HCT116 (cell line): Measurements from ENCODE around the gene MPPED1. TPM values are rescaled to one million over a fixed set of nuclear protein-coding genes. Genes with fewer than 3 reads are reported as not detected.

ENCODE experiments used
- ATAC-seq: fragments of 200-7000 bp; cut with Tn5 transposase; 2 replicates; pipeline ENCODE4 v1.9.1; 2020; ENCODE audit warnings: mild to moderate bottlenecking, moderate library complexity
- BruUV-seq: library from RNA; stranded (reverse); fragments of 400-500 nt; replicated peaks from 2 replicates; lab custom pipeline; 2021; lab: Mats Ljungman, UMichigan
- CTCF ChIA-PET: fragments of 300-600 bp; sonication (Branson Sonifier 250); formaldehyde crosslinking; loops from one replicate; lab custom pipeline; 2021; ENCODE audit warnings: antibody characterized with exemption; lab: Charles Lee
- POLR2A ChIA-PET: fragments of 300-600, 350-600 bp; sonication (Branson Sonifier 250); formaldehyde crosslinking; loops from one replicate; lab custom pipeline; 2021; ENCODE audit warnings: antibody characterized with exemption; lab: Charles Lee
- RAD21 ChIA-PET, 2 experiments: fragments of 300-600 bp; sonication (Branson Sonifier 250); formaldehyde crosslinking; loops; one replicate each; lab custom pipeline; 2023; ENCODE audit warnings: low total read pairs in 2 of 2; ENCODE audit not compliant: uncharacterized antibody in 2 of 2, unreplicated experiment in 2 of 2, low non-redundant PET in 1 of 2; lab: Charles Lee
- DNase-seq: peaks from one replicate; pipeline ENCODE4 v3.0.0-alpha.2; 2010; ENCODE audit warnings: low read depth, low spot score
- H2AFZ ChIP-seq: fragments of 200-600 bp; shearing (Covaris generic), sonication (generic); 2 replicates; pipeline ENCODE4 v1.6.1; 2017; ENCODE audit warnings: low read depth, mixed run types, mixed read lengths, antibody characterized with exemption, low read length; ENCODE audit not compliant: poor library complexity, severe bottlenecking
- H3K27ac ChIP-seq: 2 replicates; pipeline ENCODE4 v1.5.1; 2012; ENCODE audit warnings: low read depth, low read length
- H3K27me3 ChIP-seq: fragments of 200-600 bp; sonication (generic); 2 replicates; pipeline ENCODE4 v1.6.1; 2016; ENCODE audit warnings: mixed run types, low read length, mixed read lengths; ENCODE audit not compliant: insufficient read depth
- H3K36me3 ChIP-seq, 2 experiments: fragments of 200-500 bp in 1 of 2; fragments of 200-600 bp in 1 of 2; sonication (Bioruptor generic) in 1 of 2; sonication (generic) in 1 of 2; 2 replicates each; pipeline versions ENCODE4 v1.5.1 to v1.6.1; 2014 to 2016; ENCODE audit warnings: low read length in 2 of 2, inconsistent platforms in 1 of 2, mixed read lengths in 1 of 2, mixed run types in 1 of 2; ENCODE audit not compliant: insufficient read depth in 2 of 2, control insufficient read depth in 1 of 2
- H3K4me1 ChIP-seq, 2 experiments: fragments of 200-600 bp in 1 of 2; sonication (generic) in 1 of 2; 2 replicates each; pipeline versions ENCODE4 v1.5.1 to v1.6.1; 2012 to 2017; ENCODE audit warnings: low read length in 2 of 2, inconsistent platforms in 1 of 2, mild to moderate bottlenecking in 1 of 2, mixed read lengths in 1 of 2, mixed run types in 1 of 2, moderate library complexity in 1 of 2; ENCODE audit not compliant: insufficient read depth in 2 of 2, control insufficient read depth in 1 of 2
- H3K4me2 ChIP-seq: fragments of 200-600 bp; sonication (generic); 2 replicates; pipeline ENCODE4 v1.6.1; 2017; ENCODE audit warnings: mixed run types, low read length, mixed read lengths
- H3K4me3 ChIP-seq, 2 experiments: fragments of 200-600 bp in 1 of 2; sonication (generic) in 1 of 2; replicated peaks in 1 of 2; 2 replicates each; pipeline ENCODE4 v1.5.1; 2011 to 2016; ENCODE audit warnings: low read length in 2 of 2, control low read depth in 1 of 2, low read depth in 1 of 2, mild to moderate bottlenecking in 1 of 2, mixed read lengths in 1 of 2, mixed run types in 1 of 2
- H3K79me2 ChIP-seq: fragments of 200-600 bp; sonication (generic); 2 replicates; pipeline ENCODE4 v1.6.1; 2017; ENCODE audit warnings: mild to moderate bottlenecking, mixed run types, low read length, moderate library complexity, mixed read lengths; ENCODE audit not compliant: insufficient read depth
- H3K9ac ChIP-seq: fragments of 200-600 bp; sonication (generic); 2 replicates; pipeline ENCODE4 v1.6.1; 2016; ENCODE audit warnings: low read length, mixed read lengths
- H3K9me2 ChIP-seq: fragments of 200-600 bp; sonication (generic), shearing (Covaris generic); 2 replicates; pipeline ENCODE4 v1.6.1; 2017; ENCODE audit warnings: mixed run types, mild to moderate bottlenecking, moderate library complexity; ENCODE audit not compliant: insufficient read depth
- H3K9me3 ChIP-seq, 2 experiments: fragments of 200-500 bp in 1 of 2; fragments of 200-600 bp in 1 of 2; sonication (Bioruptor generic) in 1 of 2; sonication (generic) in 1 of 2; 2 replicates each; pipeline ENCODE4 v1.6.1; 2014 to 2017; ENCODE audit warnings: low read length in 2 of 2, mixed read lengths in 2 of 2, inconsistent platforms in 1 of 2, low read depth in 1 of 2, mild to moderate bottlenecking in 1 of 2, mixed run types in 1 of 2, moderate library complexity in 1 of 2; ENCODE audit not compliant: control insufficient read depth in 1 of 2, insufficient read depth in 1 of 2
- H4K20me1 ChIP-seq: fragments of 200-600 bp; sonication (generic), shearing (Covaris generic); 2 replicates; pipeline ENCODE4 v1.6.1; 2017; ENCODE audit warnings: mixed run types, mild to moderate bottlenecking, moderate library complexity; ENCODE audit not compliant: insufficient read depth
- CEBPB ChIP-seq: IDR thresholded peaks from 2 replicates; pipeline ENCODE4 v1.6.1; 2012; ENCODE audit warnings: low read depth
- ELF1 ChIP-seq: IDR thresholded peaks from 2 replicates; pipeline ENCODE4 v1.6.1; 2012; ENCODE audit warnings: low read depth, borderline replicate concordance
- EZH2 ChIP-seq: fragments of 200-600 bp; sonication (generic); IDR thresholded peaks from 2 replicates; pipeline ENCODE4 v1.6.1; 2017; ENCODE audit warnings: antibody characterized with exemption, mixed run types
- EZH2phosphoT487 ChIP-seq: fragments of 200-600 bp; IDR thresholded peaks from 2 replicates; pipeline ENCODE4 v1.6.1; 2018; ENCODE audit warnings: antibody characterized with exemption, borderline replicate concordance
- FOSL1 ChIP-seq: IDR thresholded peaks from 2 replicates; pipeline ENCODE4 v1.6.1; 2012; ENCODE audit warnings: low read depth
- JUND ChIP-seq: IDR thresholded peaks from 2 replicates; pipeline ENCODE4 v1.6.1; 2012
- POLR2A ChIP-seq: IDR thresholded peaks from 2 replicates; pipeline ENCODE4 v1.7.0; 2011; ENCODE audit warnings: borderline replicate concordance; ENCODE audit not compliant: insufficient read depth, insufficient read length; ENCODE audit errors: extremely low read depth
- POLR2AphosphoS5 ChIP-seq: IDR thresholded peaks from 2 replicates; pipeline ENCODE4 v1.6.1; 2011; ENCODE audit warnings: mild to moderate bottlenecking, low read depth, low read length, moderate library complexity
- SIN3A ChIP-seq: IDR thresholded peaks from 2 replicates; pipeline ENCODE4 v1.6.1; 2012; ENCODE audit warnings: low read depth
- SP1 ChIP-seq: IDR thresholded peaks from 2 replicates; pipeline ENCODE4 v1.6.1; 2012; ENCODE audit warnings: low read depth
- SRF ChIP-seq: IDR thresholded peaks from 2 replicates; pipeline ENCODE4 v1.6.1; 2012; ENCODE audit warnings: low read depth
- TCF7L2 ChIP-seq: IDR thresholded peaks from 2 replicates; pipeline ENCODE4 v1.7.0; 2011; ENCODE audit warnings: borderline replicate concordance, inconsistent platforms; ENCODE audit not compliant: insufficient read depth, insufficient read length; ENCODE audit errors: extremely low read depth
- YY1 ChIP-seq: IDR thresholded peaks from 2 replicates; pipeline ENCODE4 v1.6.1; 2011; ENCODE audit warnings: low read length, low read depth, moderate library complexity, mild to moderate bottlenecking; ENCODE audit not compliant: insufficient replicate concordance; ENCODE audit errors: extremely low read depth
- ZNF274 ChIP-seq: fragments of 200-500 bp; sonication (Bioruptor generic); IDR thresholded peaks from 2 replicates; pipeline ENCODE4 v1.6.1; 2014; ENCODE audit warnings: mild to moderate bottlenecking, low read depth, low read length, inconsistent platforms
- intact Hi-C: fragments of 100-400 bp; cut with micrococcal nuclease; formaldehyde crosslinking; loops from 2 replicates; pipeline ENCODE4 v1.10.0; 2022
- total RNA-seq: library from RNA; stranded (reverse); gene quantifications from one replicate; pipeline ENCODE4 v1.2.1, GENCODE V29; 2021; ENCODE audit not compliant: unreplicated experiment
- TF ChIP-seq, protein P1 (sequence below), 3 experiments: fragments of 200-600 bp in 1 of 3; sonication (generic) in 1 of 3; IDR thresholded peaks in 2 of 3; conservative IDR thresholded peaks in 1 of 3; 2 replicates each; pipeline ENCODE4 v1.5.1; 2012 to 2017; ENCODE audit warnings: low read depth in 2 of 3, low read length in 2 of 3, antibody characterized with exemption in 1 of 3, borderline replicate concordance in 1 of 3, control low read depth in 1 of 3, mild to moderate bottlenecking in 1 of 3, mixed read lengths in 1 of 3, mixed run types in 1 of 3, moderate library complexity in 1 of 3; ENCODE audit not compliant: insufficient read depth in 1 of 3
- TF ChIP-seq, protein P2 (sequence below): IDR thresholded peaks from 2 replicates; pipeline ENCODE4 v1.6.1; 2012
- TF ChIP-seq, protein P3 (sequence below): IDR thresholded peaks from 2 replicates; pipeline ENCODE4 v1.6.1; 2011; ENCODE audit warnings: mild to moderate bottlenecking, low read length, moderate library complexity; ENCODE audit not compliant: insufficient replicate concordance; ENCODE audit errors: extremely low read depth

Gene MPPED1
- total RNA-seq, 1 experiment from 2014 or later: not detected

DNA sequence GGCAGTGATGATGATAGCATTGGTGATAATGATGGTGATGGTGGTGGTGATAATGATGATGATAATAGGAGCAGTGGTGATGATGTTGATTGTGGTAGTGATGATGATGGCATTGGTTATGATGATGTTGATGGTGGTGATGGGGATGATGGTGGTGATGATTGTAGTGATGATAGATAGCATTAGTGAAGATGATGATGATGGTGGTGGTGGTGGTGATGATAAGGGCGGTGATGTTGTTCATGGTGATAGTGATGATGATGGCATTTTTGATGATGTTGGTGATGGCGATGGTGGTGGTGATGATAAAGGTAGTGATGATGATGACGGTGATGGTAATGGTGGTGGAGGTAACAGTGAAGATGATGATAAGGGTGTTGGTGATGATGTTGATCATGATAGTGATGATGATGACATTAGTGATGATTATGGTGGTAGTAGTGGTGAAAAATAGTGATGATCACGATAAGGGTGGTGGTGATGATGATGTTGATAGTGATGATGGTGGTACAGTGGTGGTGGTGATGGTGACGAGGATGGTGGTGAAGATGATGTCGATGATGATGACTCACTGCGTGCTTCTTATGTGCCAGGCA is 93.0 kb downstream of the MPPED1 start:
- CTCF ChIA-PET: no interaction called here
- no peak for DNase-seq

DNA sequence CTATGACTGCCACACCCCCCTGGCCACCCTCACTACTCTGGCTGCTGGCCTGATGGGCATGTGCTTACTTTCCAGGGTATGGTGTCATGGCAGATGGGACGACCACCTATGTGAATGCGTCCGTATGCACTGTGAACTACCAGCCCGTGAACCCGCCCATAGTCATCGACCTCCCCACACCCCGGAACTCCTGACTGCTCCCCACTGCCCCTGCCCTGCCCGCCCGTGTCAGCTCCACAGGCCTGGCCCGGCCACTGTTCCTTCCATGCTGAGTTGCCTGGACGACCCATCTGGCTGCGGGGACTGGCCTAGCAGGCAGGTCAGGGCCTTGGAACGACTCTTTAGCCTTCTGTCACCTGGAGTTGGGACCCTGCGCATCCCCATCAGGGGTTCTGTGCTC is 93.6 kb downstream of the MPPED1 start:
- CTCF ChIA-PET: no interaction called here
- Histone ChIP-seq H3K27ac (no peak overlapping the region), H2AFZ (no peak overlapping the region), H3K4me2 (no peak overlapping the region), H4K20me1 (no peaks in the 10 kb centered on the region), H3K4me3 (no peak overlapping the region), H3K36me3 (no peaks in the 10 kb centered on the region), H3K9ac (no peak overlapping the region), H3K9me2 (no peaks in the 10 kb centered on the region), H3K27me3 (no peaks in the 10 kb centered on the region), H3K9me3 (no peaks in the 10 kb centered on the region; a peak in 1 of 4 replicates), H3K79me2 (no peaks in the 10 kb centered on the region), H3K4me1 (no peaks in the 10 kb centered on the region)
- intact Hi-C loops: no loop called here
- TF ChIP-seq TCF7L2: no peak
- TF ChIP-seq, protein P1, sequence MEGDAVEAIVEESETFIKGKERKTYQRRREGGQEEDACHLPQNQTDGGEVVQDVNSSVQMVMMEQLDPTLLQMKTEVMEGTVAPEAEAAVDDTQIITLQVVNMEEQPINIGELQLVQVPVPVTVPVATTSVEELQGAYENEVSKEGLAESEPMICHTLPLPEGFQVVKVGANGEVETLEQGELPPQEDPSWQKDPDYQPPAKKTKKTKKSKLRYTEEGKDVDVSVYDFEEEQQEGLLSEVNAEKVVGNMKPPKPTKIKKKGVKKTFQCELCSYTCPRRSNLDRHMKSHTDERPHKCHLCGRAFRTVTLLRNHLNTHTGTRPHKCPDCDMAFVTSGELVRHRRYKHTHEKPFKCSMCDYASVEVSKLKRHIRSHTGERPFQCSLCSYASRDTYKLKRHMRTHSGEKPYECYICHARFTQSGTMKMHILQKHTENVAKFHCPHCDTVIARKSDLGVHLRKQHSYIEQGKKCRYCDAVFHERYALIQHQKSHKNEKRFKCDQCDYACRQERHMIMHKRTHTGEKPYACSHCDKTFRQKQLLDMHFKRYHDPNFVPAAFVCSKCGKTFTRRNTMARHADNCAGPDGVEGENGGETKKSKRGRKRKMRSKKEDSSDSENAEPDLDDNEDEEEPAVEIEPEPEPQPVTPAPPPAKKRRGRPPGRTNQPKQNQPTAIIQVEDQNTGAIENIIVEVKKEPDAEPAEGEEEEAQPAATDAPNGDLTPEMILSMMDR (IDR thresholded peaks at IDR 0.05 in 2 of 3, conservative IDR thresholded peaks at IDR 0.05 in 1 of 3; ENCODE audit: borderline replicate concordance in 1 of 3, insufficient read depth in 1 of 3, low read depth in 2 of 3, low read length in 2 of 3): no peak
- no peak for TF ChIP-seq EZH2
- no peak for TF ChIP-seq SIN3A
- no peak for TF ChIP-seq JUND
- TF ChIP-seq POLR2AphosphoS5: no peak
- no peak for TF ChIP-seq ELF1
- no peak for TF ChIP-seq SP1
- TF ChIP-seq ZNF274: no peak
- TF ChIP-seq, protein P2, sequence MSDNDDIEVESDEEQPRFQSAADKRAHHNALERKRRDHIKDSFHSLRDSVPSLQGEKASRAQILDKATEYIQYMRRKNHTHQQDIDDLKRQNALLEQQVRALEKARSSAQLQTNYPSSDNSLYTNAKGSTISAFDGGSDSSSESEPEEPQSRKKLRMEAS: no peak
- TF ChIP-seq POLR2A: no peak
- TF ChIP-seq, protein P3, sequence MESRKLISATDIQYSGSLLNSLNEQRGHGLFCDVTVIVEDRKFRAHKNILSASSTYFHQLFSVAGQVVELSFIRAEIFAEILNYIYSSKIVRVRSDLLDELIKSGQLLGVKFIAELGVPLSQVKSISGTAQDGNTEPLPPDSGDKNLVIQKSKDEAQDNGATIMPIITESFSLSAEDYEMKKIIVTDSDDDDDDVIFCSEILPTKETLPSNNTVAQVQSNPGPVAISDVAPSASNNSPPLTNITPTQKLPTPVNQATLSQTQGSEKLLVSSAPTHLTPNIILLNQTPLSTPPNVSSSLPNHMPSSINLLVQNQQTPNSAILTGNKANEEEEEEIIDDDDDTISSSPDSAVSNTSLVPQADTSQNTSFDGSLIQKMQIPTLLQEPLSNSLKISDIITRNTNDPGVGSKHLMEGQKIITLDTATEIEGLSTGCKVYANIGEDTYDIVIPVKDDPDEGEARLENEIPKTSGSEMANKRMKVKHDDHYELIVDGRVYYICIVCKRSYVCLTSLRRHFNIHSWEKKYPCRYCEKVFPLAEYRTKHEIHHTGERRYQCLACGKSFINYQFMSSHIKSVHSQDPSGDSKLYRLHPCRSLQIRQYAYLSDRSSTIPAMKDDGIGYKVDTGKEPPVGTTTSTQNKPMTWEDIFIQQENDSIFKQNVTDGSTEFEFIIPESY: no peak
- TF ChIP-seq YY1: no peak
- TF ChIP-seq CEBPB: no peak
- TF ChIP-seq EZH2phosphoT487: no peak
- TF ChIP-seq SRF: no peak
- RAD21 ChIA-PET: no interaction called here
- DNase-seq (no peak), ATAC-seq (no peak)
- POLR2A ChIA-PET: no interaction called here
- no TSS peak for BruUV-seq

More for the DNA sequence above, 93.0 kb downstream of the MPPED1 start:
- Histone ChIP-seq H3K36me3 (no peaks in the 10 kb centered on the region), H3K79me2 (no peaks in the 10 kb centered on the region), H3K9ac (no peak overlapping the region), H3K9me3 (no peaks in the 10 kb centered on the region; a peak in 1 of 4 replicates), H3K4me3 (no peak overlapping the region), H4K20me1 (no peaks in the 10 kb centered on the region), H3K4me2 (no peak overlapping the region), H3K27me3 (no peaks in the 10 kb centered on the region), H2AFZ (no peak overlapping the region), H3K4me1 (no peaks in the 10 kb centered on the region), H3K27ac (no peak overlapping the region), H3K9me2 (no peaks in the 10 kb centered on the region)
- no peak for TF ChIP-seq FOSL1
- POLR2A ChIA-PET: no interaction called here
- BruUV-seq: no TSS peak
- no peak for ATAC-seq
- intact Hi-C loops: no loop called here
- RAD21 ChIA-PET: no interaction called here
